ENCODE data around the gene SELENOF. TPM values are rescaled to one million over a fixed set of nuclear protein-coding genes. Genes with fewer than 3 reads are reported as not detected.
"Not testable (repeated sequence)": the region's sequence is repeated elsewhere in the genome, so short reads cannot be mapped to it uniquely, and the experiment has no call there.

Gene SELENOF
- total RNA-seq, 1 donor from 2014 or later = 193 TPM

GRCh38 chr1:86916752-86917151 lies 2.8 kb upstream of the SELENOF start:
- DNase-seq (ENCODE audit: low read depth, low spot score) = no peak

DNA sequence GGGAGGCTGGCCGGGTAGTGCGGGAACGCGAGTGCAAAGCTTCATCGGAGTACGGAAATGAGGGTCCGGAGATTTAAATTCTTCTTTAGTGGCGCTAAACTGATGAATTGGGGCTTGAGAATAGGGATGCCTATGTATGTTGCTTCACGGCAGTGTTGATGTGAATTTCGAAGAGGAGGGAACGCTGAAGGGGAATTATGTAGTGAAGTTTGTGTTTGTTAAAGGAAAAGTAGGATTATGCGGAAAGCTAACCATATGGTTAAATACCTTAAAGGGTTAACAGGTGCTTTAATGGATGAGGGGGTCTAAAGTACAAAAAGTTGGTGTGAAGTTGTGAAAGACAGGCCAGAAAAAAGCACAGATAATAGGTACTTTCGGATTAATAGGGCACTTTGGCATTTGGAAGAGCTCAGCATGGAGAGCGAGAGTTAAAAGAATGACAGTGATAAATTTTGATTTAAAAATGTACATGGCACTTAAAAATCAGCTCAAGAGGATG lies 1.9 kb upstream of the SELENOF start:
- DNase-seq (ENCODE audit: low read depth, low spot score) = no peak

GRCh38 chr1:86914998-86915736 lies 1.2 kb upstream of the SELENOF start:
- no peak for DNase-seq (ENCODE audit: low read depth, low spot score)

DNA sequence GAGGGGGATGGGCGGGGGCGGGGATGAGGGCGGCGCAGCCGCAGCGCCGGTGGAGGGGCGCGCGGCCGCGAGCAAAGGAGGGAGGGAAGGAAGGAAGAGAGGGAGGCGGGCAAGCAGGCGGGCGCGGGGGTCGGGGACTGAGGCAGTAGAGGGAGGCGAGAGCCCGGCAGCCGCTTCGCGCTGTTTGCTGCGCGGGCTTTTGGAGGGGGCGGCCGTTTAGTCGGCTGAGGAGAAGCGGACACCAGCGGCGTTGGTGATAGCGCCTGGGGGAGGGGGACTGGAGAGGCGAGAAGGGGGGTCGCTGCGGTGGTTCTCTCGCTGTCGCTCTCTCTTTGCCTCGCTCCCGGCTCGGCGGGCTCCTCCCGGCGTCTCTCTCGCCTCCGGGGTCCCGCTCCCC lies 673 bp upstream of the SELENOF start, which contains the start of gene HS2ST1:
Gene HS2ST1, plus strand, starts transcription at position 35 of the 397 bp plus-strand sequence.
- no peak for DNase-seq (ENCODE audit: low read depth, low spot score)

DNA sequence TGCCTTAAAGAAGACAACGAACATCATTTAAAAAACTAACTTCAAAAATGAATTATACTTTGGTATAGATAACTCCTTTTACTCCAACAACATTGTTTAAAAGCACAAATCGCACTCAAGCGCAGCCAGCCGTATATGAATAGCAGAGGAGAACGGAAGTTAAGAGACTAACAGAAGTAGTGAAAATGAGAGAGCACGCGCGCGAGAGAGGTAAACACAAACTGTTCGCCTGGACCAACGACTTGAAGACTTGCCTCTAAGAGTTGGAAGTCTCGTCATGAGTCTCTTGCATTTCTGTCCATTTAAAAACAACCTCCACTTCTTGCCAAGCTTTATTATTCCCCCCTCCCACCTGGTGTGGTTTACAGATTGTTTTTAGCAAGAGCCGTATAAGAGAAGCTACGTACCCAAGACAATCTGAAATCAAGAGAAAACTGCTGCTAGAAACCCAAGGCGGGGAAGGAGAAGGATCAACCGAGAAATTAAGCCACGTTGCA lies 479 bp downstream of the SELENOF start:
- DNase-seq (ENCODE audit: low read depth, low spot score) = no peak

DNA sequence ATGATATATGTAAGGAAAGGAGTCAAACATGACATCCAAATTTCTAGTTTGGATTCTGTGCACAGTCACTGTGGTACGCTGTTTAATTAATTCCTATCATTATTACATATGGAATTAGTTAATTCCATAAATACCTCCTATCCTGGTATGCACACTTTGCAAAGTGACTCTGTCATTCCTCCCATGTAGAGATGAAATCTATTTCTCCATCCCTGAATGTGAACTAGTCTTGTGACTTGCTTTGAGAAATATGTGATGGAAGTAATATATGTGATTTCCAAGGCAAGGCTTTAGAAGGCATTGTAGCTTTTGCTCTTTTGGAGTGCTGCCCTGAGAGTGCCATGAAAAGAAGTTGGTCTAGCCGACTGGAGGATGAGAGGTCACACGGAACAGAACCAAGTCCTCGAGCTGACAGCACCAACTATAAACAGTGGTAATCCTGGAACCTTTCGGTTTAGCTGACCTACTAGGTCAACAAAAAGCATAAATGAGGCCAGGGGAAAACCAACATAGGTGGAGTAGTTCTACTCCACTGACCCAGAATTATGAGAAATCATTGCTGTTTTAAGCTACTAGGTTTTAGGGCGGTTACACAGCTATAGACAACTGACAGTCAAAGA lies 1.5 kb downstream of the SELENOF start:
- no peak for DNase-seq (ENCODE audit: low read depth, low spot score)

GRCh38 chr1:86906419-86906818 lies 7.5 kb downstream of the SELENOF start:
- no peak for DNase-seq (ENCODE audit: low read depth, low spot score)

- no peak for DNase-seq (ENCODE audit: low read depth, low spot score)
These were observed 8.1 kb downstream of the SELENOF start for GRCh38 chr1:86905875-86906274.

DNA sequence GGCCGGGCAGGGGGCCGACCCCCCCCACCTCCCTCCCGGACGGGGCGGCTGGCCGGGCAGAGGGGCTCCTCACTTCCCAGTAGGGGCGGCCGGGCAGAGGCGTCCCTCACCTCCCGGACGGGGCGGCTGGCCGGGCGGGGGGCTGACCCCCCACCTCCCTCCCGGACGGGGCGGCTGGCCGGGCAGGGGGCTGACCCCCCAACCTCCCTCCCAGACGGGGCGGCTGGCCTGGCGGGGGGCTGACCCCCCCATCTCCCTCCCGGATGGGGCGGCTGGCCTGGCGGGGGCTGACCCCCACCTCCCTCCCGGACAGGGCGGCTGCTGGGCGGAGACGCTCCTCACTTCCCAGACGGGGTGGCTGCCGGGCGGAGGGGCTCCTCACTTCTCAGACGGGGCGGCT lies 14.5 kb downstream of the SELENOF start:
- not testable (repeated sequence) for DNase-seq (ENCODE audit: low read depth, low spot score)

- no peak for DNase-seq (ENCODE audit: low read depth, low spot score)
These were observed 25.6 kb downstream of the SELENOF start for GRCh38 chr1:86888327-86888726.

GRCh38 chr1:86887479-86888162 lies 26.3 kb downstream of the SELENOF start:
- DNase-seq (ENCODE audit: low read depth, low spot score) = no peak

- DNase-seq (ENCODE audit: low read depth, low spot score) = no peak
These were observed 38.2 kb downstream of the SELENOF start for GRCh38 chr1:86875722-86876121.

DNA sequence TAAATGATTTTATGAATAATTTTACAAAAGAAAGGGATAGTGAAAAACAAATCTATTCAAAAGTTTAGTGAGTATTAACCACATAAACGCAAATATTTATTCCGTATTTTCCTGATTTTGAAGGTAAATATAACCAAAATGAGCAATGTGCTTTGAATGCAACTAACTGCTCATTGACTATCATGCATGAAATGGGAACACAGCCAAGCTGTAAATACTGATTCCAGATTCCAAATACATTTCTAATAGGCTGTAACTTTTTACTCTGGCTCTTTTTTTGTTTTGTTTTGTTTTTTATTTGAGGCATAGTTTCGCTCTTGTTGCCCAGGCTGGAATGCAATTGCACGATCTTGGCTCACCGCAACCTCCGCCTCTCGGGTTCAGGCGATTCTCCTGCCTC lies 41.8 kb downstream of the SELENOF start:
- no peak for DNase-seq (ENCODE audit: low read depth, low spot score)

GRCh38 chr1:86871001-86871400 lies 42.9 kb downstream of the SELENOF start:
- DNase-seq (ENCODE audit: low read depth, low spot score) = no peak

- DNase-seq (ENCODE audit: low read depth, low spot score) = no peak
These were observed 45.4 kb downstream of the SELENOF start for GRCh38 chr1:86868477-86868876.

DNA sequence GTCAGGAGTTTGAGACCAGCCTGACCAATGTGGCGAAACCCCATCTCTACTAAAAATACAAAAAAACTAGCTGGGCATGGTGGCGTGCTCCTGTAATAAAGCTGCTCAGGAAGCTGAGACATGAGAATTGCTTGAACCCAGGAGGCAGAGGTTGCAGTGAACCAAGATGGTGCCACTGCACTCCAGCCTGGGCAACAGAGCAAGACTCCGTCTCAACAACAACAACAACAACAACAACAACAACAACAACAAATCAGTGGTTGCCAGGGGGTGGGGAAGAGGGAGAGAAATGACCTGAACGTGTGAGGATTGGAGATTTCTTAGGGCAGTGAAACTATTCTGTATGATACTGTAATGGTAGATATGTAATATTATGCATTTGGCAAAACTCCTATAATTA lies 46.6 kb downstream of the SELENOF start:
- not testable (repeated sequence) for DNase-seq (ENCODE audit: low read depth, low spot score)

DNA sequence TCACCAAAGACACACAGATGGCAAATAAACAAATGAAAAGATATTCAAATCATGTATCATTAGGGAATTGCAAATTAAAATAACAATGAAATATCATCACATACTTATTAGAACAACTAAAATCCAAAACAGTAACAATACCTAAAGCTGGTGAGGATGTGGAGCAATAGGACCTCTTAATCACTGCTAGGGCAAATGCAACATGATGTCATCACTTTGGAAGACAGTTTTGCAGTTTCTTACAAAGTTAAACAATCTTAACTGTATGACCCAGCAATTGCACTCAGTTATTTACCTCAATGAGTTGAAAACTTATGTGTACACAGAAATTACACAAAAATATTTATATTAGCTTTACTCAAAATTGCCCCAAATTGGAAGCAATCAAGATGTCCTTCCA lies 47.3 kb downstream of the SELENOF start:
- no peak for DNase-seq (ENCODE audit: low read depth, low spot score)

DNA sequence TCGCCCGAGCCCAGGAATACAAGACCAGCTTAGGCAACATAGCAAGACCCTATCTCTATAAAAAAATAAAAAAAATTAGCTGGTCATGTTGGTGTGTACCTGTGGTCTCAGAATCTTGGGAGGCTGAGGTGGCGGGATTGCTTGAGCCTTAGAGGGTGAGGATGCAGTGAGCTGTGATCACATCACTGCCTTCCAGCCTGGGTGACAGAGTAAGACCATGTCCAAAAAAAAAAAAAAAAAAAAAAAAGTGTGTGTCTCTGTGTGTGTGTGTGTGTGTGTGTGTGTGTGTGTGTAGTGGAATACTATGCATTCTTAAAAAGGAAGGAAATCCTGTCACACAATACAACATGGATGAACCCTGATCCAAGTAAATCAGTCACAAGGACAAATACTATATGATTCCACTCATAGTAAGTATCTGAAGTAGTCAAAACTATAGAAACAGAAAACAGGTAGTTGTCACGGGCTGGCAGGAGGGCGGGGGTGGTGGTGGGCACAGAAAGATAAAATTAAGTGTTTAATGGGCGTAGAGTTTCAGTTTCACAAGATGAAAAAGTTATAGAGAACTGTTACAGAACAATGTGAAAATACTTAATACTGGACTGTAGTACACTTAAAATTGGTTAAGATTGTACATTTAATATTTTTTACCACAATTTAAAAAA lies 47.8 kb downstream of the SELENOF start:
- no peak for DNase-seq (ENCODE audit: low read depth, low spot score)

DNA sequence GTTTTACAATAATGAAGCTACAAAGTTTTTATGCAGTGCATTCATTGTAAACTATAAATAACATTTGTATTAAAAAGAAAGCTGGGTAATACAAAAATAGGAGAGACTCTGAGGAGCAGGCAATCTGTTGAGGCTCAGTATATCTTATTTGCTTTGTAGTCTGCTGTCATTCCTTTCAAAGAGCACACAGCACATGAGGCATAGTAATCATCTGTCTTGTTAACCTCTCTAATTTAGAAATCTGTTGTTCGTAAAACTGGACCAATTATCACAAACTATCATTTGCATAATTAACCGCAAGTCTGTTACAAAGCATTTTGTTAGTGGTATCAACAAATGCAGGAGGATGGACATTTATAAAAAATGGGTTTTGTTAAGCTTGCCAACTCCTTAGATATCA lies 51.0 kb downstream of the SELENOF start:
- DNase-seq (ENCODE audit: low read depth, low spot score) = no peak

DNA sequence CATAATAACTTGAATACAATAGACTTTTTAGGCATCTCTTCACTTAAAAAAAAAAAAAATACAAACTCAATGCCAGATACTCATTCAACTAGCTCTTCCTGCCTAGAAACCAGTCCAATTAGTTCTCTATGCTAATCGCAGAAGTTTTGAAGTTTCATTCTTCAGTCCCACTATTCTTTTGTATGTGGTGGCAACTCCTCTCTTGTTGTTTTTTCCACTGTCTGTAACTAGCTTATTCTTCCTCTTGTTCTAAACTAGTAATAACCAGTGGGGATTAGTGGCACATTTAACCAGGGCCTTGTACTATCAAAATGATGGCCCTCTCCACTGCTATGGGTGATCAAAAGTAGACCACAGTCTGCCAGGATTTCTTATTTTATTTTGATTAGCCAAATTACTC lies 52.5 kb downstream of the SELENOF start:
- no peak for DNase-seq (ENCODE audit: low read depth, low spot score)

DNA sequence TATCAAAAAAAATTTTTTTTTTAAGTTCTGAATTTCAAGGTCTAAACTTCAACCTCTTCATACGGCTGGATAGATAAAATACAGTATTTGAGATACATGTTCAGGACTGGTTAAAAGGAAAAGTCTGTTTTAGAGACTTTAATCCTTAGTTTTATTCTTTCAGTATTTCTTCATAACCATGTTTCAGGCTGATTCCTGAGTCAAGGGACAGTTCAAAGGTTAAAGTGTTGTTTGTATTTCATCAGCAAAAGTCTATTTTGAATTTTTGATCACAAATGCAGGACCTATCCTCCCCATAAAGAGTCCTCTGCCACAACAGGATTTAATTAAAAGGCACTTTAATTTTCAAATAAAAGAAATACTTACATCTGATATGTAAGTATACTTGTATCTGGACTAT lies 53.5 kb downstream of the SELENOF start:
- DNase-seq (ENCODE audit: low read depth, low spot score) = no peak

GRCh38 chr1:86860020-86860419 lies 53.9 kb downstream of the SELENOF start:
- no peak for DNase-seq (ENCODE audit: low read depth, low spot score)
